GM23338 (cell line): ENCODE measurements around the gene SCYGR1. TPM values are rescaled to one million over a fixed set of nuclear protein-coding genes. Genes with fewer than 3 reads are reported as not detected.

Experiments
- ATAC-seq: fragments of 200-7000 bp; cut with Tn5 transposase; 3 replicates; pipeline ENCODE4 v1.9.1; 2020
- DNase-seq: peaks from one replicate; pipeline ENCODE4 v3.0.0-alpha.2; 2015; ENCODE audit warnings: low spot score
- H2AFZ ChIP-seq: fragments of 200-600 bp; sonication (generic); 2 replicates; pipeline ENCODE4 v1.8.0; 2016; ENCODE audit warnings: antibody characterized with exemption, mild to moderate bottlenecking, moderate library complexity
- H3F3A ChIP-seq: fragments of 200-600 bp; sonication (generic); replicated peaks from 2 replicates; pipeline ENCODE4 v1.8.0; 2017; ENCODE audit warnings: antibody characterized with exemption, mixed run types, low read depth
- H3K27ac ChIP-seq: fragments of 200-600 bp; sonication (generic); 2 replicates; pipeline ENCODE4 v1.6.1; 2016; ENCODE audit warnings: low read depth
- H3K27me3 ChIP-seq: fragments of 200-600 bp; sonication (generic); 2 replicates; pipeline ENCODE4 v1.8.0; 2016; ENCODE audit warnings: mild to moderate bottlenecking, mixed run types, moderate library complexity; ENCODE audit not compliant: insufficient read depth
- H3K36me3 ChIP-seq: fragments of 200-600 bp; sonication (generic); 2 replicates; pipeline ENCODE4 v1.8.0; 2016; ENCODE audit warnings: mild to moderate bottlenecking; ENCODE audit not compliant: insufficient read depth
- H3K4me1 ChIP-seq: fragments of 200-600 bp; sonication (generic); 2 replicates; pipeline ENCODE4 v1.8.0; 2016; ENCODE audit warnings: mild to moderate bottlenecking, moderate library complexity; ENCODE audit not compliant: insufficient read depth
- H3K4me2 ChIP-seq: fragments of 200-600 bp; sonication (generic); 2 replicates; pipeline ENCODE4 v1.7.1; 2017; ENCODE audit warnings: mixed run types
- H3K4me3 ChIP-seq: fragments of 200-600 bp; sonication (generic); 2 replicates; pipeline ENCODE4 v1.6.1; 2016; ENCODE audit warnings: mixed run types
- H3K79me2 ChIP-seq: fragments of 200-600 bp; sonication (generic); replicated peaks from 2 replicates; pipeline ENCODE4 v1.8.0; 2017; ENCODE audit warnings: mild to moderate bottlenecking; ENCODE audit not compliant: insufficient read depth
- H3K9me2 ChIP-seq: fragments of 200-600 bp; sonication (generic); 2 replicates; pipeline ENCODE4 v1.8.0; 2017; ENCODE audit not compliant: insufficient read depth
- H4K20me1 ChIP-seq: fragments of 200-600 bp; sonication (generic); replicated peaks from 2 replicates; pipeline ENCODE4 v1.8.0; 2017; ENCODE audit warnings: mild to moderate bottlenecking; ENCODE audit not compliant: insufficient read depth
- H3K27ac Mint-ChIP-seq: 2 replicates; pipeline ENCODE4 v1.8.0; 2020; ENCODE audit warnings: inconsistent platforms, mild to moderate bottlenecking, moderate library complexity, mixed read lengths
- H3K27me3 Mint-ChIP-seq: 3 replicates; pipeline ENCODE4 v1.8.0; 2022; ENCODE audit warnings: low read depth, mild to moderate bottlenecking, moderate library complexity, mixed read lengths, inconsistent platforms; ENCODE audit not compliant: insufficient read depth, poor library complexity
- H3K36me3 Mint-ChIP-seq: 3 replicates; pipeline ENCODE4 v1.8.0; 2021; ENCODE audit warnings: low read depth, mild to moderate bottlenecking, inconsistent platforms, moderate library complexity, mixed read lengths
- H3K4me1 Mint-ChIP-seq: 3 replicates; pipeline ENCODE4 v1.8.0; 2020; ENCODE audit warnings: mild to moderate bottlenecking, inconsistent platforms, mixed read lengths
- H3K4me3 Mint-ChIP-seq: 3 replicates; pipeline ENCODE4 v1.8.0; 2021; ENCODE audit warnings: moderate library complexity, mild to moderate bottlenecking, inconsistent platforms, mixed read lengths
- H3K9me3 Mint-ChIP-seq: 3 replicates; pipeline ENCODE4 v1.8.0; 2020; ENCODE audit warnings: moderate library complexity, mild to moderate bottlenecking, inconsistent platforms, mixed read lengths
- CREB1 ChIP-seq: fragments of 250-450 bp; sonication (Bioruptor Pico); IDR thresholded peaks from 2 replicates; pipeline ENCODE4 v1.5.0; 2020; ENCODE audit warnings: low read depth, mild to moderate bottlenecking, moderate library complexity
- ETS1 ChIP-seq: IDR thresholded peaks from 2 replicates; pipeline ENCODE4 v1.6.1; 2016; ENCODE audit warnings: antibody characterized with exemption
- EZH2 ChIP-seq: fragments of 200-600 bp; sonication (generic); IDR thresholded peaks from one replicate; pipeline ENCODE4 v1.8.0; 2017; ENCODE audit warnings: antibody characterized with exemption, mild to moderate bottlenecking, low read depth; ENCODE audit not compliant: unreplicated experiment
- EZH2phosphoT487 ChIP-seq: fragments of 200-600 bp; sonication (generic); IDR thresholded peaks from one replicate; pipeline ENCODE4 v1.8.1; 2018; ENCODE audit warnings: antibody characterized with exemption; ENCODE audit not compliant: unreplicated experiment
- JUNB ChIP-seq: IDR thresholded peaks from one replicate; pipeline ENCODE4 v1.6.1; 2016; ENCODE audit warnings: antibody characterized with exemption; ENCODE audit not compliant: unreplicated experiment
- NANOG ChIP-seq: IDR thresholded peaks from 2 replicates; pipeline ENCODE4 v1.6.1; 2016; ENCODE audit warnings: antibody characterized with exemption, borderline replicate concordance
- POLR2AphosphoS5 ChIP-seq: IDR thresholded peaks from 2 replicates; pipeline ENCODE4 v1.6.1; 2016; ENCODE audit warnings: antibody characterized with exemption, low read depth
- REST ChIP-seq: IDR thresholded peaks from one replicate; pipeline ENCODE4 v1.6.1; 2018; ENCODE audit warnings: antibody characterized with exemption; ENCODE audit not compliant: unreplicated experiment
- STAT1 ChIP-seq: IDR thresholded peaks from one replicate; pipeline ENCODE4 v1.6.1; 2016; ENCODE audit warnings: antibody characterized with exemption; ENCODE audit not compliant: unreplicated experiment
- ZNF114 ChIP-seq: fragments of 250-450 bp; sonication (Bioruptor Pico); IDR thresholded peaks from 2 replicates; pipeline ENCODE4 v1.5.0; 2020; ENCODE audit warnings: mild to moderate bottlenecking, moderate library complexity
- ZNF331 ChIP-seq: fragments of 250-450 bp; sonication (Bioruptor Pico); IDR thresholded peaks from 2 replicates; pipeline ENCODE4 v1.5.0; 2020; ENCODE audit warnings: low read depth, mild to moderate bottlenecking, moderate library complexity
- ZNF462 ChIP-seq: fragments of 250-450 bp; sonication (Bioruptor Pico); IDR thresholded peaks from 2 replicates; pipeline ENCODE4 v1.5.0; 2020; ENCODE audit warnings: mild to moderate bottlenecking, moderate library complexity
- polyA plus RNA-seq: library from polyadenylated mRNA; unstranded; fragments of >200 nt; fragmentation: Nextera tagmentation; extraction: Ambion mirVana; gene quantifications from 2 replicates; pipeline ENCODE4 v1.2.1, GENCODE V29; 2016
- total RNA-seq: library from RNA; depleted of rRNA; stranded (reverse); fragments of >200 nt; shearing (Covaris generic); gene quantifications from 2 replicates; pipeline ENCODE4 v1.2.3, GENCODE V29; 2014
- TF ChIP-seq, protein P1 (sequence below), 2 experiments: fragments of 200-600 bp in 1 of 2; sonication (generic) in 1 of 2; conservative IDR thresholded peaks; 2 replicates each; pipeline versions ENCODE4 v1.5.1 to v1.6.1; 2016 to 2017; ENCODE audit warnings: antibody characterized with exemption in 2 of 2, low read depth in 2 of 2, mild to moderate bottlenecking in 2 of 2, moderate library complexity in 1 of 2

The SCYGR1 gene
- total and polyA plus RNA-seq, 2 experiments from 2014 or later, result not detected

- no peak overlapping the region for H3K4me2 ChIP-seq
- no peak for DNase-seq
These were observed 23.7 kb upstream of the SCYGR1 start for GRCh38 chr2:227411320-227411989.

More at GRCh38 chr2:227411320-227411989, 23.7 kb upstream of the SCYGR1 start:
- ATAC-seq, result no peak
- Histone ChIP-seq H3K4me3 (no peak overlapping the region), H3F3A (no peaks in the 10 kb centered on the region), H3K27me3 (no peaks in the 10 kb centered on the region), H2AFZ (no peak overlapping the region), H3K79me2 (no peaks in the 10 kb centered on the region), H3K27ac (no peak overlapping the region), H3K36me3 (no peaks in the 10 kb centered on the region), H3K9me2 (no peaks in the 10 kb centered on the region), H3K4me1 (no peaks in the 10 kb centered on the region), H4K20me1 (no peaks in the 10 kb centered on the region)
- H3K36me3 Mint-ChIP-seq, result no peaks in the 10 kb centered on the region
- TF ChIP-seq STAT1 (no peak), REST (no peak), ZNF331 (CRISPR knock-in tag) (no peak), ZNF114 (CRISPR knock-in tag) (no peak), CREB1 (CRISPR knock-in tag) (no peak), JUNB (no peak), EZH2 (no peak), ZNF462 (CRISPR knock-in tag) (no peak), POLR2AphosphoS5 (no peak), EZH2phosphoT487 (no peak), ETS1 (no peak), NANOG (no peak)
- TF ChIP-seq, protein P1, sequence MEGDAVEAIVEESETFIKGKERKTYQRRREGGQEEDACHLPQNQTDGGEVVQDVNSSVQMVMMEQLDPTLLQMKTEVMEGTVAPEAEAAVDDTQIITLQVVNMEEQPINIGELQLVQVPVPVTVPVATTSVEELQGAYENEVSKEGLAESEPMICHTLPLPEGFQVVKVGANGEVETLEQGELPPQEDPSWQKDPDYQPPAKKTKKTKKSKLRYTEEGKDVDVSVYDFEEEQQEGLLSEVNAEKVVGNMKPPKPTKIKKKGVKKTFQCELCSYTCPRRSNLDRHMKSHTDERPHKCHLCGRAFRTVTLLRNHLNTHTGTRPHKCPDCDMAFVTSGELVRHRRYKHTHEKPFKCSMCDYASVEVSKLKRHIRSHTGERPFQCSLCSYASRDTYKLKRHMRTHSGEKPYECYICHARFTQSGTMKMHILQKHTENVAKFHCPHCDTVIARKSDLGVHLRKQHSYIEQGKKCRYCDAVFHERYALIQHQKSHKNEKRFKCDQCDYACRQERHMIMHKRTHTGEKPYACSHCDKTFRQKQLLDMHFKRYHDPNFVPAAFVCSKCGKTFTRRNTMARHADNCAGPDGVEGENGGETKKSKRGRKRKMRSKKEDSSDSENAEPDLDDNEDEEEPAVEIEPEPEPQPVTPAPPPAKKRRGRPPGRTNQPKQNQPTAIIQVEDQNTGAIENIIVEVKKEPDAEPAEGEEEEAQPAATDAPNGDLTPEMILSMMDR (conservative IDR thresholded peaks at IDR 0.05; ENCODE audit: low read depth in 2 of 2), result no peak
- H3K4me1 Mint-ChIP-seq, result peaks cover 5% of the 10 kb centered on the region; the same call in 2 of the 3 replicates
- H3K27me3 Mint-ChIP-seq, result no peaks in the 10 kb centered on the region
- H3K27ac Mint-ChIP-seq, result 0 out of 2 replicates have a peak overlapping the region, but pooled peaks have one; percentile 29
- no peak overlapping the region for H3K4me3 Mint-ChIP-seq
- no peaks in the 10 kb centered on the region for H3K9me3 Mint-ChIP-seq
